Stimulated activated CD4-positive, alpha-beta T cell treated with anti-CD3 and anti-CD28 coated beads, Interleukin-4, amount 100 ng/mL, for 48 hours (primary cell): ENCODE results near the gene SYT1.
"Not testable (repeated sequence)": the region's sequence is repeated elsewhere in the genome, so short reads cannot be mapped to it uniquely, and the experiment has no call there.

Source experiments
- DNase-seq, 2 donors: peaks; one replicate each; pipeline ENCODE4 v3.0.0-alpha.2; 2020; ENCODE audit warnings: low read depth in 2 of 2

Gene SYT1

GRCh38 chr12:78968226-78968625, 103.7 kb downstream of the SYT1 start:
- DNase-seq: no peak

GRCh38 chr12:78970041-78970440, 105.5 kb downstream of the SYT1 start:
- no peak for DNase-seq

DNA sequence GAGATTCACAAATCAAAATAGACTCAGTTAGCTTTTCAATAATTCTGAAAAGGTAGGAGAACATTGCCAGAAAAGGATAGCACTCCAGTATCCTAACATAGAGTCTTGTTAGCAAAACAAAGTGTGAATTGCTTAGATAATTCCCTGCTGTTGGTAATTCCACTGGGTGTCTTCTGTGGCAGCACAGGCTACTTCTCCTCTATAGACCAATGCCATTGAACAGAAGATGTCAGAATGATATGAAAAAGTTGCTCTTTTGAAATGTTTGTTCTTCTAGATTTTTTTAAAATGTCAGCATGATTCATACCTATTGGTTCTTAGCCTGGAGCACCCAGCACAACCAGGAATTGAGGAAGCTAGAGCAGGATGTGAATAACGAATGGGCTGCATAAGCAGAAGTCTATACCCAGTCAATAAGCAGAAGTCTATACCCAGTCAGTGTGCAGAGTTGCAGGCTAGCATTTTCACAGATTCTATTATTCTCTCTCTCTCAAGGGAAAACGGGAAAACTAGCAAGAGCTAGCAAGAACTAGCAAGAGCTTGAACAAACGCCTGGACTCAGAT, 112.8 kb downstream of the SYT1 start:
- no peak for DNase-seq

DNA sequence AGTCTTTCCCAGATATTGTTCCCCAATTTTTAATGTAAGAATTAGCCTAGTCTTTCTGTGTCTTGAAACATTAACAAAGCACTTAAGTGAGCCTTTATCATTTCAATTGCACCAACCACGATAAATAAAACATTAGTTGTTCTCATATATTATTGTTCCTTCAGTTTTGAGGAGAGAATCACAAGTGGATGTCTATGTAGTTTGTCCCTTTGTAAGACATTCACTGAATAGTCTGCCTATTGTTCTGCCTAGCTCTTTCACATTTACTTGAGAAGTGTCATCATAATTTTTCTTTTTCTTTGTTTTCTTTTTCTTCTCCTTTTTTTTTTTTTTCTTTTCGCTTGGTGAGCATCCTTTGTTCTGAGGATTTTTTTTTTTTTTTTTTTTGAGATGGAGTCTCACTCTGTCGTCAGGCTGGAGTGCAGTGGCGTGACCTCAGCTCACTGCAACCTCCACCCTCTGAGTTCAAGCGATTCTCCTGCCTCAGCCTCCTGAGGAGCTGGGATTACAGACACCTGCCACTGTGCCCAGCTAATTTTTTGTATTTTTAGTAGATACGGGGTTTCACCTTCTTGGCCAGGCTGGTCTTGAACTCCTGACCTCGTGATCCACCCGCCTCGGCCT, 129.7 kb downstream of the SYT1 start:
- DNase-seq: no peak

DNA sequence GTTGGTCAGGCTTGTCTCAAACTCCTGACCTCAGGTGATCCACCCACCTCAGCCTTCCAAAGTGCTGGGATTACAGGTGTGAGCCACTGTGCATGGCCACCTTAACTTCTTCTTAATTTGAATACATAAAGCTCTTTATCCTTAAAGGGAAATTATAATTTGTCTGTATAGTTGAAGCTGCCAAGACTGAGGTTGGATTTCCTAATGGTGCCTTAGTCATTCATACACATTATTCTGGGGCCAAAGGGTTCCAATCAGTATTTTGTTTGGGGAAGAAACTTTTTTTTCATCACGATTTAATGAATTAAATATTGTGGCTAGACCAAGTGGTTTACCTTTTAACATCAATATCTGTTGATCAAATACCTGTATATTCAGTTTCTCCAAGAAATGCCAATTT, 135.9 kb downstream of the SYT1 start:
- DNase-seq: no peak

DNA sequence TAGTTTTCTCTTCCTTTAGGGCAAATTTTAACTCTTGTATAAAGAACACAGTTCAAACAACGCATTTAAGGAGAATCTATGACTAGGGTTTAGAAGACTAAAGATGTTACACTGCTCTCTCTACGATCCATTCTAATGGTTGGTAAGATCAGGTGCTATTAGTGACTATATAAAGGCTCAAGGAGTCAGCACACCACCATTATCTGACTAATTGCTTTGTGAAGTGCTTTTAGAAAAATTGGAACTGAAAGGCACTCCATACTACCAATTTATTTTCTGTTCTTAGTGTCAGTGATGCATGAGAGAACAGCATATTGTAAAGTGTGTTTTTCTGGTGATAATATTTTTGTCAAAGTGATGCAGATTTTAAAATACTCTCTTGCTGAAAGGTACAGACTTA, 136.8 kb downstream of the SYT1 start:
- no peak for DNase-seq

GRCh38 chr12:79006306-79006705, 141.7 kb downstream of the SYT1 start:
- no peak for DNase-seq

DNA sequence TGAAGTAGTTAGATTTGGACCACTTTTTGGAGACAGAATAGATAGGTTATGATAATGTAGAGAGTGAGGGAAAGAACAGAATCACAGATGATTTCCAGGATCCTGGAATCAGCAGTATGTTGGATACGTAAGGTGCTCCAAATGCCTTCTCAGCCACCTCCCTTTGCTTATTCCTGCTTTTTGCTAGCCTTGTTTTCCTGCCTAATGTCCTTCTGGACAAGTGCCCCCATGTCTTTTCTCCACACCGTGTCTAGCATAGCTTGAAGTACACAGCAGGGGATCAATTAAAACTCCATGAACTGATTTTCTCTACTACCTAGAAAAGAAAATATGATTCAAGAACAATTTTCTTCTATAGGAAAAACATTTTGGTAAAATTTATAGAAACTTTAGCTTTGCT, 144.0 kb downstream of the SYT1 start:
- DNase-seq: no peak

GRCh38 chr12:79012636-79013035, 148.1 kb downstream of the SYT1 start:
- DNase-seq: no peak

- DNase-seq: no peak
Observed at GRCh38 chr12:79016181-79016580, 151.6 kb downstream of the SYT1 start.

DNA sequence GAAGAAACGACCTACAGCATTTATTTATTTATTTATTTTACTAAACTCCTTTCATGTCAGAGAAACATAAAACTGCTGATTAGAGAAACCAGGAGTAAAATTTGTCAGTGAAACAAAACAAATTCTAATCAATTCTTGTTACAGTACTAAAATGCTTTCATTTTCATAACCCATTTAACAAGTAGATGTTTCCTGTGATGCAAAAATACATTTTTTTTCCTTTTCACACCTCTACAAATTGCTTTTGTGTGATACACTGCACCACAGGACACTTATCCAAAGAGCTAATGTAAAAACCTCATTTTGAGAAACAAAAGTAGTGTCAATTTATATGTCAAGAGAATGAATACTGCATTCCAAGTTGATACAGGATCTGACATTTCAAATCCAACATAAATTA, 155.1 kb downstream of the SYT1 start:
- no peak for DNase-seq

GRCh38 chr12:79020106-79020505, 155.5 kb downstream of the SYT1 start:
- DNase-seq: no peak

DNA sequence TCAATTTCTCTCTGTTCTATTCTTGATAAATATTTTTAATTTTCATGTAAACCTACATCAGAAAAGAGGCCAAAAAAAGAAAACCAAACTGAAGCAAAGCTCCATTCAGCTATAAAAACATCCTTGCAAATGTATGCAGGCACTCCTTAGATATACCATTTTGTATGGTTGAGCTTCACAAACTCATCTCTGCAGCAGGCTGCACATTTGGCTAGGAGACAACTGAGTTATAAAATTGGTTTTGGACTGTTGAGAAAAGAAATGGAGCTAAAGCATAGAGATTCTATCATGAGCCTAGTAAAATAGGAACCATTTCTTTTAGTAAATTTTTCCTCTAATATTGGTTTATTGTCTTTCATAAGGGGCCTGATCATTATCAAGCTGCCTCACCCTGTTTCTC, 156.4 kb downstream of the SYT1 start:
- DNase-seq: no peak

DNA sequence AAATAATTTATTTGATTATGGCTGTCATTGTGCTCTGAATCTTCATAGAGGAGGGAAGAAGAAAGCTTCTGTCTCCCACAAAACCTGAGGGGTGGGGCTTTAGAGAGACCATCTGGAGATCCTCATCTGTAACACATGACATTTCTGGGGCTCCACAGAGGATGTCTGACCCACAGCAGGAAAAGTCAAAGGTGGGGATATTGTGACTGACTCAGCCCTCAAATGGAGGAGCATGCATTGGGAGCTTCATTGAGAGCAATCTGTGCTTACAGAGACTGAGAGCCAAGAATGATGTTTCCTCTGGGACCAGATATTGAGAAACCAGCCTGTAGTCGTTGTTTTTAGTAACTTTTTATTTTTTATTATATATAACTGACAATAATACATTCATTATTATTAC, 158.7 kb downstream of the SYT1 start:
- no peak for DNase-seq

GRCh38 chr12:79023784-79024183, 159.2 kb downstream of the SYT1 start:
- DNase-seq: no peak

- DNase-seq: no peak
Observed at GRCh38 chr12:79033788-79034187, 169.2 kb downstream of the SYT1 start.

DNA sequence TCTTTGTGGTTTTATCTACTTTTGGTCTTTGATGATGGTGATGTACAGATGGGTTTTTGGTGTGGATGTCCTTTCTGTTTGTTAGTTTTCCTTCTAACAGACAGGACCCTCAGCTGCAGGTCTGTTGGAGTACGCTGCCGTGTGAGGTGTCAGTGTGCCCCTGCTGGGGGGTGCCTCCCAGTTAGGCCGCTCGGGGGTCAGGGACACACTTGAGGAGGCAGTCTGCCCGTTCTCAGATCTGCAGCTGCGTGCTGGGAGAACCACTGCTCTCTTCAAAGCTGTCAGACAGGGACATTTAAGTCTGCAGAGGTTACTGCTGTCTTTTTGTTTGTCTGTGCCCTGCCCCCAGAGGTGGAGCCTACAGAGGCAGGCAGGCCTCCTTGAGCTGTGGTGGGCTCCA, 180.2 kb downstream of the SYT1 start:
- not testable (repeated sequence) for DNase-seq

- DNase-seq: not testable (repeated sequence)
Observed at GRCh38 chr12:79045149-79045703, 180.7 kb downstream of the SYT1 start.

DNA sequence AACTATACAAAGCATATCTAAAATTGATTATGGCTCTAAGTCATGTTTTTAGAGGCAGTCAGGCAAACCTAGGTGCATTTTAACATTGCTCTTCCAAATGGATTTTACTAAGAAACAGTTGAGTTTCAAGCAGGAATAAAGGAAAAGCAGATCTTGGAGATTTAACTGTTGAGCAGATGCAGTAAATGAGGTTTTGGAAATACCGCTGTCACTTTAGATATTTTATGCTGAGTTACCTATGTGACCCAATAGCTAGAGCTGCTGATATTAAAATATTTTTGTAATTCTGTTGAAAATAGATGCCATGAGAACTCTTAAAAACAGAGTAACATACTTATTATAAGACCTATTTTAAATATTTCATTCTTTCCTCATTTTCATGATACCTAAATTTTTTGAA, 181.4 kb downstream of the SYT1 start:
- no peak for DNase-seq

- no peak for DNase-seq
Observed at GRCh38 chr12:79048962-79049361, 184.4 kb downstream of the SYT1 start.

DNA sequence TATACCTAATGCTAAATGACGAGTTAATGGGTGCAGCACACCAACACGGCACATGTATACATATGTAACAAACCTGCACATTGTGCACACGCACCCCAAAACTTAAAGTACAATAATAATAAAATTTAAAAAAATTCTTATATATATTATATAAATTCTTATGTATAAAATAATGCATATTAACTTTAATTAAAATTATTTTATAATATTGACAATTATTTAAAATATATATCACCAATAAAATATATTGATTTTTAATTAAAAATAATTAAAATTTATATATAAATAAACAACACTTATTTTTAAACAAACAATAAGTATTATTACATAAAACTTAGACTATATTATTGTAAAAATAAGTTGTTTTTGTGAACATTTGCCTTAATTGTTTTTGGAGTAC, 188.8 kb downstream of the SYT1 start:
- no peak for DNase-seq

DNA sequence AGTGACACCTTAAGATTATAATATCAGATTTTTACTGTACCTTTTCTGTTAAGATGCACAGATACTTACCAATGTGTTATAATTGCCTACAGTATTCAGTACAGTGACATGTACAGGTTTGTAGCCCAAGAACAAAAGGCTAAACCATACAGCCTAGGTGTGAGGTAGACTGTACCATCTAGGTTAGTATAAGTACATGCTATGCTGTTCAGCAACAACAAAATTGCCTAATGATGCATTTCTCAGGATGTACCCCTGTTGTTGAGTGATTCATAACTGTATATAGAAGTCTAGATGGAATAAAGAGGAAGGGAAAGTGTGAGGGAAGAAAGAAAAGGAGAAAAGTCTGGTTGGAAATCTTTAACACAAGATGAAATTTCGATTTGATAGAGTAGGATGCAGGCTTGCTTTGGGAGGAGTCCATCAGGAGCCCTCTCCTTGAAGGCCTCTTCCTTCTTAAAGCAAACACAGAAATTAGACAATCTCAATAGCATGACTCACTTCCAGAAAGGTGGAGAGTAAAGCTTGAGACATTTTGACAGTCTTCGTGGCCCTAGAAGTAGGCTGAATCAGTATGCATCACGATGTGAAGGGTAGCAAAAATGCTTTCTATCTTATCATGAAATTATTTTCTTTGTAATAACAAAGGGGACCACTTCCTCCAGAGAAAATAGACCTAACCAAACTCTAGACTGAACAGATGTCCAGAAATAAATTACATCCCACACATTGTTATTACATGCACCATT, 191.5 kb downstream of the SYT1 start:
- DNase-seq: no peak

- no peak for DNase-seq
Observed at GRCh38 chr12:79056775-79057174, 192.2 kb downstream of the SYT1 start.
